GM12872 (cell line): ENCODE results near the gene CYP4F12.

Experiments
- TF ChIP-seq, protein P1 (sequence below): IDR thresholded peaks from 3 replicates; pipeline ENCODE4 v1.5.1; 2011; ENCODE audit warnings: low read depth, mild to moderate bottlenecking, low read length, moderate library complexity; ENCODE audit not compliant: insufficient read depth

The CYP4F12 gene

DNA sequence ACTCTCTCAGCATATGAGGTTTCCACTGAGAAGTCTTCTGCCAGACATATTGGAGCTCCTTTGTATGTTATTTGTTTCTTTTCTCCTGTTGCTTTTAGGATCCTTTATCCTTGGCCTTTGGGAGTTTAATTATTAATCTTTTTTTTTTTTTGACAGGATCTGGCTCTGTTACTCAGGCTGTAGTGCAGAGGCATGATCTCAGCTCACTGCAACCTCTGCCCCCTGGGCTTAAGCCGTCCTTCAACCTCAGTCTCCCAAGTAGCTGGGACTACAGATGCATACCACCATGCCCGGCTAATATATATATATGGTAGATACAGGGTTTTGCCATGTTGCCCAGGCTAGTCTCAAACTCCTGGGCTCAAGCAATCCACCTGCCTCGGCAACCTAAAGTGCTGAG, 38.8 kb upstream of the CYP4F12 start:
- TF ChIP-seq, protein P1, sequence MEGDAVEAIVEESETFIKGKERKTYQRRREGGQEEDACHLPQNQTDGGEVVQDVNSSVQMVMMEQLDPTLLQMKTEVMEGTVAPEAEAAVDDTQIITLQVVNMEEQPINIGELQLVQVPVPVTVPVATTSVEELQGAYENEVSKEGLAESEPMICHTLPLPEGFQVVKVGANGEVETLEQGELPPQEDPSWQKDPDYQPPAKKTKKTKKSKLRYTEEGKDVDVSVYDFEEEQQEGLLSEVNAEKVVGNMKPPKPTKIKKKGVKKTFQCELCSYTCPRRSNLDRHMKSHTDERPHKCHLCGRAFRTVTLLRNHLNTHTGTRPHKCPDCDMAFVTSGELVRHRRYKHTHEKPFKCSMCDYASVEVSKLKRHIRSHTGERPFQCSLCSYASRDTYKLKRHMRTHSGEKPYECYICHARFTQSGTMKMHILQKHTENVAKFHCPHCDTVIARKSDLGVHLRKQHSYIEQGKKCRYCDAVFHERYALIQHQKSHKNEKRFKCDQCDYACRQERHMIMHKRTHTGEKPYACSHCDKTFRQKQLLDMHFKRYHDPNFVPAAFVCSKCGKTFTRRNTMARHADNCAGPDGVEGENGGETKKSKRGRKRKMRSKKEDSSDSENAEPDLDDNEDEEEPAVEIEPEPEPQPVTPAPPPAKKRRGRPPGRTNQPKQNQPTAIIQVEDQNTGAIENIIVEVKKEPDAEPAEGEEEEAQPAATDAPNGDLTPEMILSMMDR, result no peak

DNA sequence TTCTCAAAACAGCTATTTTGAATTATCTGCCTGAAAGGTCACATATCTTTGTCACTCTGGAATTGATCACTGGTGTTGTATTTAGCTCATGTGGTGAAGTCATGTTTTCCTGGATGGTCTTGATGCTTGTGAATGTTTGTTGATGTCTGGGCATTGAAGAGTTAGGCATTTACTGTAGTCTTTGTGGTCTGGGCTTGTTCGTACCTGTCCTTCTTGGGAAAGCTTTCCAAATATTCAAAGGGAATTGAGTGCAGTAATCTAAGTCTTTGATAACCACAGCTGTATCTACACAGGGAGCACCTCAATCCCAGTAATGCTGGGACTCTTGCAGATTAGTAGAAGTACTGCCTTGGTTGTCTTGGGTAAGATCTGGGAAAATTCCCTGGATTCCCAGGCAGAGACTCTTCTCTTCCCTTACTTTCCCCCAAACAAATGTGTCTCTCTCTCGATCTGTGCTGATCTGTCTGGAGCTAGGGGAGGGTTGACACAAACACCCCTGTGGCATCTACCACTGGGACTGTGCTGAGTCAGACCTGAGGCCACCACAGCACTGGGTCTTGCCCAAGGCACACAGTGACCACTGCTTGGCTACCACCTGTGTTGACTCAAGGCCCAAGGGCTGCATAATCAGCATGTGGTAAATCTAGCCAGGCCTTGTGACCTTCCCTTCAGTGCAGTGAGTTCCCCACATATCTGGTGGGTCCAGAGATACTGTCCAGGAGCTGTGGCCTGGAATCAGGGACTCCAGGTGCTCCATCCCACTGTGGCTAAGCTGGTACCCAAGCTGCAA, 37.7 kb upstream of the CYP4F12 start:
- TF ChIP-seq, protein P1, result no peak

DNA sequence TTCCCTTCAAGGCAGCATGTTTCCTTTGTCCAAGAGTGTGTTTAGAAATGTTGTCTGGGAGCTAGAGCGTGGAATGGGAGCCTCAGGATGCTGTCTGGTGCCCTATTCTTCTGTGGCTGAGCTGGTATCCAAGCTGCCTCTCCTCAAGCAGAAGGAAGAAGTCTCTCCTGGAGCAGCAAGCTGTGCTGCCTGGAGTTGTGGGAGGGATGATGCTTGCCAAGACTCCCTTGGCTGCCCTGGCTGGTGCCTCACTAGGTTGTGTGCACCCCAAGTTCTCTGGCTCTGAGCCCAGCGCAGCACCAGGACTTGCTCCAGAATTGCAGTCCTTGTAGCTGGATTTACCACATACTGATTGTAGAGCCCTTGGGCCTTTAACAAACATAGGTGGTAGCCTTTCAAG, 36.9 kb upstream of the CYP4F12 start:
- TF ChIP-seq, protein P1, result no peak

DNA sequence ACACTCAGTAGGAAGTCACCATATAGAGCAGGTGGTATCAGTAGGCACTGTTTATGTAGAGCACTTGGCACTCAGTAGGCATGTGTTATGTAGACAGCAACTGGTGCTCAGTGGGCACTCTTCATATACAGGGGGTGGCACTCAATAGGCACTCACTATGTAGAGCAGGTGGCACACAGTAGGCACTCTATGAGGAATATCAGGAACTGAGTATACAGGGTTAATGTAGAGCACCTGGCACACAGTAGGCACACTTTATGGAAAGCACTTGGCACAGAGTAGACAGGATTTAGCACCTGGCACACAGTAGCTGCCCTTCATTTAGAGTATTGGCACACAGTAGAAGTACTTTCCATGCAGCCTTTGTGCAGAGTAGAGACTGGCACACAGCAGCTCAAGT, 33.3 kb upstream of the CYP4F12 start:
- TF ChIP-seq, protein P1, result no peak

DNA sequence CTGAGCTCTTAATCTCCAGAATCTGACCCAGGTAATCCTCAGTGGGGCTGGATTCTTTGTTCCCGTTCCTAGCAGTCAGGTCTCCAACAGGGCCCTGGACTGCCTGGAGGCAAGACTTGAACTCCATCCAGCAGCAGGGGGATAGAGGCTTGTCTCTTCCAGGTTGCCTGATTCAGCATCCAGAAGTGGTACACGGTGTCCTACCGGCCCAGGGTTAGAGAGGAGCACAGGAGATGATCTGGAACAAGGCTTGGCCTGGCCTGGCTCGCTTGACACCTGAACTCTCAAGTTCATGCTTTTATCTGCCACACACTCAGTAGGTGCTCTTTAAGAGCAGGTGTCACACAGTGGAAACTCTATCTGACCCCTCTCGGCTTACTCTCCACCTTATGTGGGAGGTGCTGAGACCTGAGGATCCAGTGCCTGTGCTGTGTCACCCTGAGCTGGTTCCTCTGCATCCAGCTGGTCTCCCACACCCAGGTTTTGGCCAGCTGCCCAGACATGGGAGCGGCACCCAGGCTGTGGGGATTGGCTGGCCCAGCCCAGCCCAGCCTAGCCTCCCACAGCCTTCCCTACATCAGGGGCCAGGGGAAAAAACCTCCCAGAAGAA, 32.5 kb upstream of the CYP4F12 start, which contains the start of gene CYP4F3:
Gene CYP4F3, plus strand, starts transcription at position 604 of the 610 bp plus-strand sequence. CDS start 519 bp downstream, outside the sequence.
- TF ChIP-seq, protein P1, result no peak

DNA sequence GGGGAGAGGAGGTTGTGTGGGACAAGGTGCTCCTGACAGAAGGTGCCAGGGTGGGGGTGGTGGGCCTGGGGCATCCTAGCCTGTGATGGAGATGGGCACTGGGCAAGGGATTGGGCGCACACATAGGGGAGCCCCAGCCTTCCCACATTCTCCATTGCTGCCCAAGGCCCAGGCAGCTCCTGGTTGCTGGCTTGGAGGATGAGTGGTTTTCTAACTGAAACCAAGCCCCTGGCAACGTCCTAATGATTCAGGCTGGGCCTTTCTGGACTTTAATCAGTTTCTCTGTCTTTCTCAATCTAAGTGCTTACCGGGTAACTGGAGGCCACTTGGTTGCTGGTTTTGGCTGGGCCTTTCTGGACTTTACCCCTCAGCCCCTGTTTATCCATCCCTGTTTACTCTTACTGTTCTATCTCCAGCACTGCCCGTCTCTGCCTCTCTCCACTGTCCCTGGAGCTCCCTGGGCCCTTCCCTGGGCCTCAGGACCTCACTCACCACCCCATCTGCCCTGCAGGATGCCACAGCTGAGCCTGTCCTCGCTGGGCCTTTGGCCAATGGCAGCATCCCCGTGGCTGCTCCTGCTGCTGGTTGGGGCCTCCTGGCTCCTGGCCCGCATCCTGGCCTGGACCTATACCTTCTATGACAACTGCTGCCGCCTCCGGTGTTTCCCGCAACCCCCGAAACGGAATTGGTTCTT, 31.8 kb upstream of the CYP4F12 start:
- TF ChIP-seq, protein P1, result no peak

DNA sequence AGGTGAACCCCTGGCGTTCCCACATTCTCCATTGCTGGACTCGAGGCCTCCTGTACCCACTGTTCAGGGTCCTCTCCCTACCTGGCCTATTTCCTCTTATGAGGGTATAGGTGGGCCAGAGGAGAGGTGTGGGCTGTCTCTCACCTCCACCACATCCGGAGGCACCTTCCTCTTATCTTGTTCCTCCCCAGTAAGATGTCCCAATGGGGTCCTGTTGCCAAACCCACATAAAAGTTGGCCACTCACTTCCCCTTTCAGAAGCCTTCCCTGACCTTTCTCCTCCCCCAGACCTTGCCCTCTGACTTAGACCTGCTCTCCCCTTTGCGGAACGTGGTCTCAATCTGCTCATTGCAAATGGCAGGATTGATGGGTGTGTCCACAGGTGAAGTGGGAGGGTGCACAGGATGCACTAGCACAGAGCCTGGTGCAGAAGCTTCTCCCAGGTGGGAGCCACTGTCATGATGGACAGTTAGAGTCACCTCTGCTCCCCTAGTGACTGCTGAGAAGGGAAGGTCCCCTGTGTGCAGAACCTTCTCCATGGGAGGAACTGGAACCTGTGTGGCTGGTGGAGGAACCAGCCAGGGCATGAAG, 30.9 kb upstream of the CYP4F12 start:
- TF ChIP-seq, protein P1, result no peak
